ENCODE data around the gene ZRSR2.
"Not testable (repeated sequence)": the region's sequence is repeated elsewhere in the genome, so short reads cannot be mapped to it uniquely, and the experiment has no call there.

ZRSR2 gene

GRCh38 chrX:15820106-15821073 is 30.1 kb downstream of the ZRSR2 start:
- no peak for TF ChIP-seq ZNF274 (IDR thresholded peaks at IDR 0.05; ENCODE audit: low read depth, low read length)
- no peak overlapping the region for H3K4me3 ChIP-seq (ENCODE audit: low read length)

- H3K4me3 ChIP-seq (ENCODE audit: low read length), result no peak overlapping the region
- no peak for TF ChIP-seq ZNF274 (IDR thresholded peaks at IDR 0.05; ENCODE audit: low read depth, low read length)
Observed at GRCh38 chrX:15822922-15823321, 32.6 kb downstream of the ZRSR2 start.

- no peak for TF ChIP-seq ZNF274 (IDR thresholded peaks at IDR 0.05; ENCODE audit: low read depth, low read length)
- H3K4me3 ChIP-seq (ENCODE audit: low read length), result no peak overlapping the region
Observed at GRCh38 chrX:15825936-15826335, 35.7 kb downstream of the ZRSR2 start.

DNA sequence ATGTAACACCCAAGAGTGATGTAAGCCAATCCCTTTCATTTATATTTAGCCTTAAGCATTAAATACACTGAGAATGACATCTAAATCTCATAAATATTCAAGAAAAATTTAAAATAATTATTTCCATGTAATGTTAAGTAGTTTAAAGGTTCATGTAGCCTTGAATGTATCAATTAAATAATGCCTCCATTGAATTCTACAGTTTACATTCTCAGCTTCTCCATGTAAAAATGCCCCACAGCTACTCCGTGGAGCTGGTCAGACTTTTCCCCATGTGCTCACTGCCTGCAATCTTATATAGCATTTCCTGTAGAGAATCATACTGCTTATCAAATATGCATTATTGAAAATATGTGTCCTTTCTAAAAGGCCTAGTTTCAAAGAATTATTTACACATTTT is 38.9 kb downstream of the ZRSR2 start:
- no peak overlapping the region for H3K4me3 ChIP-seq (ENCODE audit: low read length)
- TF ChIP-seq ZNF274 (IDR thresholded peaks at IDR 0.05; ENCODE audit: low read depth, low read length), result no peak

- not testable (repeated sequence) for H3K4me3 ChIP-seq (ENCODE audit: low read length)
Observed at GRCh38 chrX:15831347-15831746, 41.1 kb downstream of the ZRSR2 start.

GRCh38 chrX:15834053-15834452 is 43.8 kb downstream of the ZRSR2 start:
- no peak overlapping the region for H3K4me3 ChIP-seq (ENCODE audit: low read length)
- TF ChIP-seq ZNF274 (IDR thresholded peaks at IDR 0.05; ENCODE audit: low read depth, low read length), result no peak

DNA sequence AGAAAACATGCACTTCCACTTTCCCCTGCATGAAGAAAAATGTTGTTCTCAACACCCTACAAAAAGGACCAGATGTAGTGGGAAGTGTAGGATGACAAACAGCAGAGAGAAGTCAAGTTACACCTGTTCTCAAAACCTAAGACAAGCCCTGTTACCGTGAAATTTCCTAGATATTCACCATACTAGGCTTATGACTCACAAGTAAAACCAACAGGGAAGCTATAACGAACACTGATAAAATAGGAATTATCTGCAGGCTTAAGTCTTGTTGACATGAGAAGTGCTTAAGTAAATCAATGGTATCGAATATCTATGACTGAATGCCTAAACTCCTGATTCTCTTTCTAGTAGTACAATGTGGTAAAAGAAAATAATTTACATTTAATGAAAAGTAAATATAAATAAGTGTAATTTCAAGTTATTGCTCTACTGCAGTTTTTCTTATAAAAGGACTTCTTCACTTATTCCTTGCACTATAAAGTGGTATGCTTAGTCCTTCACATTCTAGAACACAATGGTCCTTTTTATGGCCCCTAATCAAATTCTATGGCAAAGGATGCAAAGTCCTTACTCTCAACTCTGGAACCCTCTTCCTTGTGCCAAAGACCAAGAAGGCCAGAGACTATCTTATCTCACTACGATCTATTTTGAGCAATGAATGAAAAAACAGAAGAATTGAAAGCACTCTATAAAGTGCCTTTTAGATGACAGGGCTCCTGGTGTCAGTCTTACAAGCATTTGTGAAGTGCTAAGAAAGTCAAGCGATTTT is 44.7 kb downstream of the ZRSR2 start:
- H3K4me3 ChIP-seq (ENCODE audit: low read length), result no peak overlapping the region
- TF ChIP-seq ZNF274 (IDR thresholded peaks at IDR 0.05; ENCODE audit: low read depth, low read length), result no peak

DNA sequence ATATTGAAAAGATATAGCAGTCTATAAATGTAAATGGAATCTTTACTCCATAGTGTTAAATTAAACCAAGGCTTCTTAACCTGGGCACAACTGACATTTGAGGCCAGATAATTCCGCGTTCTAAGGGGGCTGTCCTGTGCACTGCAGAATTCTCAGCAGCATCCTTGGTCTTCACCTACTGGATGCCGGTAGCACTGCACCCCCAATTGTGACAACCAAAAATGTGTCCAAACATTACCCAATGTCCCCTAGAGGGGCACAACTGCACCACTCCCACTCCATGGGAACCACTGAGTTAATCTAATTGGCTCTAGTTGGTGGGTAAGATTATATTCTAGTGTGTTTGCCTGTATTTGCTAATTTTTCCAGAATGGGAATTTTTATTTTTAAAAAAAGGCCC is 47.7 kb downstream of the ZRSR2 start:
- TF ChIP-seq ZNF274 (IDR thresholded peaks at IDR 0.05; ENCODE audit: low read depth, low read length), result no peak
- no peak overlapping the region for H3K4me3 ChIP-seq (ENCODE audit: low read length)

- TF ChIP-seq ZNF274 (IDR thresholded peaks at IDR 0.05; ENCODE audit: low read depth, low read length), result no peak
- no peak overlapping the region for H3K4me3 ChIP-seq (ENCODE audit: low read length)
Observed at GRCh38 chrX:15841853-15842516, 51.7 kb downstream of the ZRSR2 start.

GRCh38 chrX:15843960-15844359 is 53.7 kb downstream of the ZRSR2 start:
- TF ChIP-seq ZNF274 (IDR thresholded peaks at IDR 0.05; ENCODE audit: low read depth, low read length), result no peak
- no peak overlapping the region for H3K4me3 ChIP-seq (ENCODE audit: low read length)

GRCh38 chrX:15848576-15848975 is 58.3 kb downstream of the ZRSR2 start:
- H3K4me3 ChIP-seq (ENCODE audit: low read length), result no peak overlapping the region
- no peak for TF ChIP-seq ZNF274 (IDR thresholded peaks at IDR 0.05; ENCODE audit: low read depth, low read length)

GRCh38 chrX:15849555-15849954 is 59.3 kb downstream of the ZRSR2 start:
- H3K4me3 ChIP-seq (ENCODE audit: low read length), result no peak overlapping the region
- TF ChIP-seq ZNF274 (IDR thresholded peaks at IDR 0.05; ENCODE audit: low read depth, low read length), result no peak

DNA sequence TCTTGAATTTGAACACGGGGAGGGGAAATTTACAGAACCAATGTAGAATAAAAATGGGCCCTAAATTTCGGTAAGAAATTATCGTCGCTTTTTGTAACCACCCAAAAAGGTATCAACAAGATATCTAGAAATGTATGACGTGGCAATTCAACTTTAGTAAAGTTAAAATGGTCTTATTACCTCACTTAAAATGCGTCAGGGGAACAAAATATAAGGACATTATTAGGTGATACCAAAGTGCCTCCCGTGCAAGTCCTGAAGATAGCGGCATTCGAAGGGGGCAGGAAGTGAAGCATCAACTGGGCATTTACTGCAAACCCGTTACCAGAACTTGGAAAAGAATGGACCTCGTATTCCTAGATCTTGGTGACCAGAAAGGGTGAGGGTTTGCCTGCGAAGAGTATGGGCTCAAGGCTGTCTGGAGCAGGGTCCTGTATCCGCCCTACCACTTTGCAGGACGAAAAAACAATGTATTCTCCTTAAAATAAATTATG is 63.3 kb downstream of the ZRSR2 start:
- TF ChIP-seq ZNF274 (IDR thresholded peaks at IDR 0.05; ENCODE audit: low read depth, low read length), result no peak
- H3K4me3 ChIP-seq (ENCODE audit: low read length), result peak overlapping the region; percentile 97

GRCh38 chrX:15854080-15854655 is 63.9 kb downstream of the ZRSR2 start:
- no peak for TF ChIP-seq ZNF274 (IDR thresholded peaks at IDR 0.05; ENCODE audit: low read depth, low read length)
- H3K4me3 ChIP-seq (ENCODE audit: low read length), result peak overlapping the region; percentile 97

Data from GM08714 (cell line).